ENCODE data around the gene C16orf74.

The C16orf74 gene

DNA sequence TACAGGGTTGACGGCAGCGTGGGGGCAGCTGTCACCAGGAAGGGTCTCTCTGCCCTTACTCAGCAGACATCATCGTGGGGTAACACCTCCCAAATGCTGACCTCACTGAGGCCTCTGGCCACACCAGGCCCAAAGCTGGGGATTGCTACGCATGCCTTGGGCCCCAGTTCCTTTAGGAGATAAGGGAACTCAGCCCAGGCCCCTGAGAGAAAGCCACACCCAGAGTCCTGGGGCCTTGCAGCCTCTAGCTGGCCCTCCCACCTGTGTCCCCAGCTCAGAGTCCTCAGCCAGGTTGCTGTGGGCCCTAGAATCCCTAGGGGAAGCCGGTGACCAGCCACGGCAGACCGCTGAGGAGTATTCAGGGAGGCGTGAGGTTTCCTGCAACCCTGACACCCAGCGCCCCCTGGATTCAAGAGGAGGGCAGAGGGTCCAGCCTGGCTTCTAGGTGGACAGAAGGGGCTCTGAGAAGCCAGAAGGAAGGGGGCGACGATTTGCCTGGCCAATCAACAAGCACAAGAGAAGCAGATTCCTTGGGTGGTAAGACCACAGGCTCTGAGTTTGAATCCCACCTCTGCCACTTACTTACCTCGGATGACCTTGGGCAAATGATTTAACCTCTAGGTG is 51.8 kb downstream of the C16orf74 start:
- in situ Hi-C loops (cut with MboI; ENCODE audit: low sequenced_read_pairs) = no loop called here

DNA sequence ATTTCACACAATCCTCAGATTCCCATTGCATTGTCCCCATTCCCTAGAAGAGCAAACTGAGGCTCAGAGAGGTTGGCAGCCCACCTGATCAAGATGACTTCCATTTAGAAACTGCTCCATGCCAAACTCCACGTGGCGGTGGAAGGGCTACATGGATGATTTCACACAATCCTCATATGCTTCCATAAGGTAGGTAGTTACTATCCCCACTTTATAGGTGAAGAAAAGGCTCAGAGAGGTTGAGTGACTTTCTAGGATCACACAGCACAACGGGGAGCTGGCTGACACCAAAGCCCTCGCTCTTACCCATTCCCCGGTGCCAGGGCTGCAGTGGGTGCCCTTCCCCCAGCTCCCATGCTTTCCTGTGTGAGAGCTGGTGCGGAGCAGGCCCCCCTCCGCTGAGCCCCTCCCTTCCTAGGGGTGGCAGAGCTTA is 52.4 kb downstream of the C16orf74 start:
- in situ Hi-C loops (cut with MboI; ENCODE audit: low sequenced_read_pairs) = no loop called here

DNA sequence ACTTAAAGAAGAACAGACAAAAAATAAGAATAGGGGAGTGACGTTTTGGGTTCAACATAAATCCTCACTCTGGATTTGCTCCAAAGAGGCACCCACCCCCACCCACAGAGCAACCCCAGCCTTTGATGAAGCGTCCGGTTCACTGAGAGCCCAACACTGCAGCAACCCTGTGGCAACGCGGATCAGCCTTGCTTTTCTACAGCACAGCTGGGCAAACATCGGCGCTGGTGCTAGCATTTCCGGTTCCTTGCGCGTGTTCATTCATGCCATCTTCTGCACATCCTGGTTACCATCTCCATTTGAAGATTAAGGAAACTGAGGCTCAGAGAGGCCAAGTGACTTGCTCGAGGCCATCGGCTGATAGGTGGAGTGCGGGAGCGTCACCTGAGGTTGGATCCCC is 53.5 kb downstream of the C16orf74 start:
- in situ Hi-C loops (cut with MboI; ENCODE audit: low sequenced_read_pairs) = no loop called here

DNA sequence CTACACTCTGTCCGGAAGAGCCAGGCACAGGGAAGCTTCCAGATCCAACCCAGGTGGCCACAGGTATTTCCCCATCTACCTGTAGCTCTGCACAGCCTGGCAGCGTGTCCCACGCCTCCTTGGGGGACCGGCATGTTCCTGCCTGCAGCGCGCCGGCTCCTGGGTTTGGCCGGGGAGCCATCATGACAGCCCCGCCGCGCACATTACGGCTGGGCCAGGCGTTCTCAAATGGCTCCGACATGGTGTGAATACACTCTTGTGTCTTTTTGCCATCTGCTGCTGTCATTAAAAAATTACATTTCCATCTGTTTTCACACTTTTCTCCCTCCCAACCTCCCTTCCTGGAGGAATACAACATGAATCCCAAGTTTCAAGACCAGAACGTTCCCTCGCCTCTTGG is 54.1 kb downstream of the C16orf74 start:
- in situ Hi-C loops (cut with MboI; ENCODE audit: low sequenced_read_pairs) = no loop called here

DNA sequence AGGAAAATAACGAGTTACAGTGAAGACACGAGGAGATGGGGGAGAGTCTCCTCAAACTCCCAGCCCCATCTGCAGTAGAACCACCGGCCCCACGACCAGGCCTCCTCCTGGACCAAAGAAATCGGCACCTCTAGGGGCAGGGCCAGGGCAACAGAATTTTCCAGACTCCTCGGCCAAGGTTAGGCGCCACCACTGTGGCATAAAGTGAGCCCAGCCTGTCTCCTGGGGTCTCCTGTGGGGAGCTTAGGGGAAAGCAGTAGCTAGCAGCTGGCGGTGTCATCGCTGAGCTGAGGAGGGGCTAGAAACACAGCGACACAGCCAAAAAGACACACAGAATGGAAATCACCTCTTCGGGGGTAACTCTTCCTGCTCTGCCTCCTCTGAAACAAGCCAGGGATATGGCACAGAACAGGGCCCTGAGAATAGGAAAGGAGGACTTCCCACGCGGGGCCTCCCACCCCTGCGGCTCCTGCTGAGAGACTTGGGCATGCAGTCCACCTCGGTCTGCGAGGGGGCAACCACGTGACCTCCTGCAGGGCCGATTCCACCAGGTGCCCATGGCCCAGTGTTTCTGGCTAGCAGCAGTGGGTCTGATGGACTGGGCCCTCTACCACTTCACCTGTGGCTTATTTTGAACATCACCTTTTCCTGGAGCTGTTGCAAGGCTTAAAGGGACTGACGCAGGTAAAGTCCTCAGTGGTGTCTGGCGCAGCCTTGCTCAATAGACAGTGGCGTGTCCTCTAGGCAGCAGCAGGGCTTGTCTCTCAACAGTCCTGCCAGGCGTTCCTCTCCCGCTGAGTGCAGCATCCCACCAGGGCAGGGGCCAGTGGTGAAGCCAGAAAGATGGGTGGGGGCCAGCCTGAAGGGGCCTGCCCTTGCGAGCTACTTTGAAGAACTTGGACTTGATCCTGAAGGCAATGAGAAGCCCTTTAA is 55.4 kb downstream of the C16orf74 start:
- in situ Hi-C loops (cut with MboI; ENCODE audit: low sequenced_read_pairs) = no loop called here

DNA sequence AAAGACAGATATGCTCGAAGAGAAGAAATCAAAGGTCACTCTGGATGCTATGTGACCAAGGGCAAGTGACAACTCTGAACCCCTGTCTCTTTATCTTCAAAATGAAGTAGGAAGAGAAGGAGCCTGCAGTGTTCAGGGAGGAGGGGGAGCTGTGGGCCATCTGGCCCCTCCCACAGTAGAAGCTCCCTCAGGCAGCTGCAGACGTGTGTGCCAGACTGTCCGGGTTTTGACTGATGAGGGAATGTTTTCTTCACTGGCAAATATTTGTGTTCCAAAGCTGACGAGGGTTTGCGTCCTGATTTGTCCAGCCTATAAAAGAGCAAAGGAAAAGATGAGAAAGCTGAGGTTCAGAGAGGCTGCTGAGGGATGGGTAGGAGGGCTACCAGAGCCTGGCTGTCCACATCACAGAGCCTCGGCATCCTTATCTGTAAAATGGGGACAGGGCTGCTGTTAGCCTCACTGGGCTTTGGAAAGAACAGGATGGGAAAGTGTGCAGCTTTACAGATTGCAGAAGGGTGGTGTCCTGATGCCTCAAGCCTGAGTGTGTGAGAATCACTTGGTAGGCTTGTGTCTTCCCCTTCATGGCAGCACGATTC is 60.3 kb downstream of the C16orf74 start:
- in situ Hi-C loops (cut with MboI; ENCODE audit: low sequenced_read_pairs) = no loop called here

DNA sequence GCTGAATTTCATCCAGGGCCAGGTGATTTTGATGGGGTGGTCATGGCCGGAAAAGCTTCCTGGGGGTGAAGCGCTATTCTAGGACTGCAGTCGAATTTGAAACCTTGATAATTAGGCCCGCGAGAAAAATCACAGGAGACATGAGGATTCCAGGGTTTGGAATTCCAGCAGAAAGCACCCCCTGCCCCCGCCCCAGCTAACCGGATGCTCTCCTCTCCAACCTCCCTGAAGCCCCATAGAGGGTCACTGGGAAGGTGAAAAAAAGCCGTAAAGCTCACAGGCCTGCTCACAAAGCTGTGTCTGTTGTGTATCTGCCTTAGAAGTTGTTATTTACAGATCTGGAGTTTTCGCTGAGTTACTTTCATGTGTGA is 61.0 kb downstream of the C16orf74 start:
- in situ Hi-C loops (cut with MboI; ENCODE audit: low sequenced_read_pairs) = no loop called here

DNA sequence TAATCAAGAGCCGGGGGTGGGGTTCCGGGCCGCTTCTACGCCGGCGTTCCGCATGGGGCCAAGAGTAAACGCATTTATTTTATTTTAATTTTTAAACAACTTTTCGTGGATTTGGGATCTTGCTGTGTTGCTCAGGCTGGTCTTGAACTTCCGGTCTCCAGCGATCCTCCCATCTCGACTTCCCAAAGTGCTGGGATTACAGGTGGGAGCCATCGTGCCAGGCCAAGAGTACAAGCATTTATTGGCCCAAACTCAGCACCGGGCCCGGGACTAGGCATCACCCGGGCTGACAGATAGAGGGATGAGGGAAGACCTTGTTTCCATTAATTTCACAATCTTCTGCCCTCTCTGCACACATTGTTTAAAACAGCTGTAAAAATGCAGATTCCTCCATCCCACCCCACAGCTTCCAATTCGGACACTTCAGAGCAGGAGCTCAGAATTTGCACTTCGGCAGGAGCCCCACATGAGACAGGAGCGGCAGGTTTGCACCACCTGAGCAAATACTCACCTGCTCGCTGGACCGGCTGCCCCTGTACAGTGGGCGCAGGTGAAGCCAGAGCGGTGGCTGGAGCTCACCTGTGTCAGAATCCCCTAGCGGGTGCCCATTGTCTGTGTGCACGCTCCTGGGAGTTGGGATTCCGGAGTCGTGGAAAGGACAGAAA is 61.5 kb downstream of the C16orf74 start:
- in situ Hi-C loops (cut with MboI; ENCODE audit: low sequenced_read_pairs) = no loop called here

DNA sequence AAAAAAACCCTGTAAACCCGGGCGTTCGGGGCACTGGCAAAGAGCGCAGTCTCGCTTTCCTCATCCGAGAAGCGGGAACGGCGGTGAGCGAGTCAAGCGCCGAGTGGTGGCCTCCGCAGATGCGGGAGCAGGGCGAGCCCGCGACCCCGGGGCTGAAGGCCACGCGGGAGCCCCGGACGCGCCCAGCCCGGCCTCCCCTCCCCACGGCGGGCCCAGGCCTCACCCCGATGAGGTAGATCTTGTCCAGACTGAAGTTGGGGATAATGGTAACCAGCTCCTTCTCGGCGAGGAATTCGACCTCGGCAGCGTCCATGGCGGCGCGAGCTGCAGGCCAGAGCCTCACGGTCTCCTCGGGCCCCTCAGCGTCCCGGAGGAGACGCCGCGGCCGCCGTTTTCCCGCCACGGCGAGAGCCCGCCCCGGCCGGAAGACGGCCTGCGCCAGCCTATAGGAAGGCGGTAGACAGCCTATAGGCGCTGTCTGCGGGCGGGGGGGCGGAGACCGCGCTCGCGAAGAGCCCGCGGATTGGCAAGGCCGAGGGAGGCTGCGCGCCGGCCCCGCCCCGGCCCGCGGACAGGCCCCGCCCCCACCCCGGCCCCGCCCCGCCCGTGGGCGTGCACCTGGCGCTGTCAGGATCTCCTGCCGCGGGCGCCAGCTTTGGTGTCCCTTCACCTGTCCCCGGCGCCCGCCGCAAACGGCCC is 62.2 kb downstream of the C16orf74 start, which contains the start of gene GINS2:
Gene GINS2 (minus strand): TSS at position 369 of the 699 bp plus-strand sequence. CDS start 56 bp downstream, at position 313.
- in situ Hi-C loops (cut with MboI; ENCODE audit: low sequenced_read_pairs) = no loop called here

DNA sequence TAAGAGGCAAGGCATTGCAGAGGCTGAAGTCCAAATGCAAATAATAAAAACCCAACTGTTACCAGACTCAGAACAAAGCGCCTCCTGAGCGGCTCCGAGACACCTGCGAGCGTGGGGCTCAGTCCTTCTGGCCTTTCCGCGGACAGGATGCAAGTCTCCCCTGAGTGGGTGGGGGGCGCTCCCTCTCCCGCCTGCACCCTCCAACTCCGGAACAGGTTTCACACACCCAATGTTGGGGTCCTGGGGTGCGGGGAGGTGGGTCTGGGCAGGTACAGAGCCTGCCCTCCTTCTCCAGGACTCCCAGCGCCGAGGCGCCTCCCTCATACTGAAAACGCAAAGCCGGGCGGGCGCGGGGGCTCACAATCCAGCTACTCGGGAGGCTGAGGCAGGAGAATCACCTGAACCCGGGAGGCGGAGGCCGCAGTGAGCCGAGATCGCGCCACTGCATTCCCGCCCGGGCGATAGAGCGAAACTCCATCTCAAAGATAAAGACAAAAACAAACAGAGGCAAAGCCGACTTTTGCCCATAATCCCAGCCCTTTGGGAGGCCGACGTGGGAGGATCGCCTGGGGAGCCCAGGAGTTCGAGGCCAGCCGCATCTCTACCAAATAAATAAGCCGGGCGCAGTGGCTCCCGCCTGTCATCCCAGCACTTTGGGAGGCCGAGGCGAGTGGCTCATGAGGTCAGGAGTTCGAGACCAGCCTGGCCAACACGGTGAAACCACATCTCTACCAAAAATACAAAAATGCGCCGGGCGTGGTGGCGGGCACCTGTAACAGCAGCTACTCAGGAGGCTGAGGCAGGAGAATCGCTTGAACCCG is 63.0 kb downstream of the C16orf74 start:
- in situ Hi-C loops (cut with MboI; ENCODE audit: low sequenced_read_pairs) = no loop called here

DNA sequence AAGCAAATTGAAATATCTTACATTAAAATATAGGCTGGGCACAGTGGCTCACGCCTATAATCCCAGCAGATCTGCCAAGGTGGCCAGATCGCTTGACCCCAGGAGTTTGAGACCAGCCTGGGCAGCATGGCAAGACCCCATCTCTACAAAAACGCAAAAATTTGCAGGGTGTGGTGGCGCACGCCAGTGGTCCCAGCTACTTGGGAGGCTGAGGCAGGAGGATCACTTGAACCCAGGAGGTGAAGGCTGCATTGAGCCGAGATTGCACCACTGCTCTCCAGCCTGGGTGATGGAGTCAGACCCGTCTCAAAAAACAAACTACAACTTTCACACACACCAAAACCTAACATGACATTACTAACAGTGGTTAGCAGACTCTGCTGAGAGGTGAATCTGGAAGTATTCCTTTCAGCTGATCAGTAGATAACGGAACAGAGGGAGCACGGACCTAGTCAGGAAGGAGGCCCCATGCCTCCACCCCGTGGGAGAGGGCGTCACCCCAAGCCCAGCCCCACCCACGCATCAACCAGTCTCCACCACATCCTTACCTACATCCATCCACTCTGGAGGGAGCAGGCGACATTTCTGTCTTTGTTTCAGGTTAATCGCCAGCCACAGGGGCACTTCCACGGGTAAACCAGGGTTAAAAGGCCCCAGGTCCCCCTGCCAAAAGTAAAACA is 63.8 kb downstream of the C16orf74 start:
- in situ Hi-C loops (cut with MboI; ENCODE audit: low sequenced_read_pairs) = no loop called here

DNA sequence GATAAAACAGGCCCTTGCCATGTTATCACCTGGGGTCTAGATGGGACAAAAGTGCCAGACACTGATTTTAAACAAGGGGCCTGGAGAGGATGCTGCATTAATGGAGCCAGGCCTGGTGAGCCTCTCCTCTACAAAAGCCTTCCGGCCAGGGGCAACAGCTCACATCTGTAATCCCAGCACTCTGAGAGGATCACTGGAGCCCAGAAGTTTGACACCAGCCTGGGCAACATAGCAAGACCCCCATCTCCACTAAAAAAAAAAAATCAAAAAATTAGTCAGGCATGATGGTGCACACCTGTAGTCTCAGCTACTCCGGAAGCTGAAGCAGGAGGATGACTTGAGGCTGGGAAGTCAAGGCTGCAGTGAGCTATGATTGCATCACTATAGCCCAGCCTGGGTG is 65.6 kb downstream of the C16orf74 start:
- in situ Hi-C loops (cut with MboI; ENCODE audit: low sequenced_read_pairs) = no loop called here

DNA sequence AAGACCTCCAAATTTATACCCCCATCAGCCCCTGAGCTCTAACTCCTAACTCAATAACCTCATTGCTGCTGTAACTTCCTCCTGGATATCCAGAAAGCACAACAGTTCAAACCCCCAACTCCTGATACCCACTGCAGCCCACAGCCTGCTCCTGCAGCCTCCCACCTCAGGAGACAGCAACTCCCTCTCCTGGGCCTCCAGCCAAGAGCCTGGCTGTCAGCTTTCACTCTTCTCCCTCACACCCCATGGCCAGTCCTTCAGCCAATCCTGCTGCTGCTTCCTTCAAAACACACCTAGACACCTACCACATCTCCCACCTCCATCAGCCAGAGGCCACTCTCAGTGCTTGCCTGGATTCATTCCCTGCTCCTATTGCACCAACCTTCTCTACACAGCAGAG is 67.5 kb downstream of the C16orf74 start:
- in situ Hi-C loops (cut with MboI; ENCODE audit: low sequenced_read_pairs) = no loop called here

DNA sequence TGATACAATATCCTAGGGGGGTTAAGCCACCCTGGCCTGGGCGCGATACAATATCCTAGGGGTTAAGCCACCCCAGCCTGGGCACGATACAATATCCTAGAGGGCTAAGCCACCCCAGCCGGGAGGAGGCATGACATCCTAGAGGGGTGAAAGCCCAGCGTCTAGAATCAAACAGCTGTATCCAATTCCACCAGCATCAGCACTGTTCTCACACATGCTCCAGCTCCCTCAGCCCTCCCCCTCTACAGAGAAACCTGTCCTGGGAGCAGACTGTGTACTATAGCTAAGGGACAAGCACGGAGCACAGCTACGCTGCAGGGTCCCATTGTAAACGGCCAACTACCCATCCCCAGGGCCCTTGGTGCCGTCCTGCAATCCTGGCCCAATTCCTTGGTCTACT is 68.4 kb downstream of the C16orf74 start:
- in situ Hi-C loops (cut with MboI; ENCODE audit: low sequenced_read_pairs) = no loop called here

DNA sequence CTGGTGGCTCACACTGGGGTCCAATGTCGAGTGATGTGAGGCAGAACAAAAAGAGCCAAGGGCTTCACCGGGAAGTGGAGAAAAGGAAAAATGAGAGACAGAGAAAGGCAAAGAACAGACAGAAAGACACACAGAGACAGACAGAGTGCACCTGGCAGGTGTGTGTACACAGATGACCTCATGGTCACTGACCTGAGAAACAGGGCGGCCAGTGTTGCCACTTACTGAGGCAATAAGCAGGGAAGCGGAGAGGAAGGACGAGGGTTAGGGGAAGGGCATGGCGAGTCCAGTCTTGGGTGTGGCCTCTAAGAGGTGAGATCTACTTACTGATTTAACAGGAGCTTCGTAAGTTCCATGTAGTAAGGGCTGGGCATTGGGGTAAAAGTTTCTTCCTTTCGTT is 69.6 kb downstream of the C16orf74 start:
- in situ Hi-C loops (cut with MboI; ENCODE audit: low sequenced_read_pairs) = no loop called here

DNA sequence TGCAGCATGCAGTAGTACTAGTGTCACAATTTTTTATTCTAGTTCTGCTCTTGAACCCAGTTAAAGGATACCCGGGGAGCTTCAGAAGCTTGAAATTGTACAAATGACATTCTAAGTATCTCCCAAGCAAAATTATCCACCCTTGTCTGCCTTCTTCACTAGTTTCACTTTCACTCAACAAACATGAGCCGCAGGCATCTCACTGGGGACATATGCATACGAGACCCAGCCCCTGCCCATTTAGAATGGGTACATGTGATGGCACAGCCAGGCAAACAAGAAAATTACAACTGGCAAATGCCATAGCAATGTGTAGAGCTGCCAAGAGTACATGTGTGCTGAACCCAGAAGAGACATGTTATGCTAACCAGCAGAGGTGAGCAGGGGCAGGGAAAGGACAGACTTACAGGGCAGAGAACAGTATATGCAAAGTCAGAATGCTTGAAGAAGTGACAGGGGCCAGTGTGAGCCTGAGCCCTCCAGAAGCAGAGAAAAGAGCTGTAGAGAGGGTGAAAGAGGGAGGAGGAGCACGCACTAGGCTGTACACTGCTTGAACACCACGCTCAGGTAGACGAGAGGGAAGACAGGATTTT is 70.4 kb downstream of the C16orf74 start:
- in situ Hi-C loops (cut with MboI; ENCODE audit: low sequenced_read_pairs) = no loop called here

DNA sequence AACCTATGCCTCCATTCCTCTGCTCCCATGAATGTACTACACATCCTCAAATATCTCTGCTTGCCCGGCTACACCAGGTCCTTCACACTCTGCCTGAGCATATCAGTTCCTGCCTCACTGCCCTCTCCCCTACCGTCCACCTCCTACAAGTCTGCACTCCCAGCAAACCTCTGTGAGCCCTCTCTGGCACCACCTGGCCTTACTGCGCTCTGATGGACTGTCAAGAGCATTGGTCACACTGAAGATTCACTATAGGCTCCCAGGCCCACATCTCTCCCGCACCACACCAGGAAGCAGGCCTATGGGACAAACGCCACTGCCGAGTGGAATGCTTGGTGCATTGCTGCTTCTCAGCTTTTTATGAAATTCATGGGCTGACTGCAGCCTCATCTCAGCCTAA is 71.0 kb downstream of the C16orf74 start:
- in situ Hi-C loops (cut with MboI; ENCODE audit: low sequenced_read_pairs) = no loop called here

DNA sequence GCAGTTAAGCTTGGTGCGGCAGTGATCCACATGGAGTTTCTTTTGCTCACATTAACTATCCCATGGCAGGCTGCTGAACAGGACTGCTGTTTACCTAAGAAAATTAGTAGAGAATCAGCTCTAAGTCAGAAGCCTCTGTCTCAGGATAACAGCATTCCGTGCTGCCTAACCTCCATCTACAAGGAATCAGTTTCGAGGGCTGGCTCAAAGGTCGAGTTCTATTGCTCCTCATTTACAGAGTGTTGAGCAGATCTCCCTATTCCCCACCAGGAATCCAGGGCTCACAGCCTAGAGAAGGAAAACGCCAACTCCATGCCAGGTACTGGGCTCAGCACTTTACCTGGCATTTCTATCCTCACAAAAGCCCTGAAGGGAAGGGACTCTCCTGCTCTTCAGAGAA is 72.1 kb downstream of the C16orf74 start:
- in situ Hi-C loops (cut with MboI; ENCODE audit: low sequenced_read_pairs) = no loop called here

DNA sequence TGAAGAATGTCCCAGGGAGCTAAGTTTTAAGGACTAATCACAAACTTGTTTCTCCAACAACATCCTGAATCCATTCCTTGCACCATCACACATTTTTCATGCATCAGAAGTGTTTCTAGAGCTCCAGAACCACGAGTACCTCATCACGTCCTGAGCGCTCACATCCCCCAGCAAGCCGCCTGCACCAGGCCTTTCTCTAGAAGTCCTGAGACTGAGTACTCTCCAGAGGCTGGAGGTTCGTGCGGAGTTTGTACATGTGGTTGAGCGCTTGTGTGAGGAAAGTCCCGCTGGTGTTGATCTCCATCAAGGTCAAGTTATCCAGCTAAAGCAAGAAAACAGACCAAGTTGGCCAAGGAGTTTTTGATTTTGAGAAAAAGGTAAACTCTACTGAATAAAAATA is 72.9 kb downstream of the C16orf74 start:
- in situ Hi-C loops (cut with MboI; ENCODE audit: low sequenced_read_pairs) = no loop called here
